Osteoblast (primary cell): ENCODE results near the gene PLA2R1. TPM values are rescaled to one million over a fixed set of nuclear protein-coding genes. Genes with fewer than 3 reads are reported as not detected.
A peak's percentile ranks its signal among the peaks of the same experiment; 100 is the strongest.

Experiments used
- DNase-seq: peaks from one replicate; pipeline ENCODE4 v3.0.0; 2011; ENCODE audit warnings: low spot score, mixed read lengths; ENCODE audit not compliant: insufficient read length; ENCODE audit errors: missing footprints
- H2AFZ ChIP-seq: 2 replicates; pipeline ENCODE4 v1.6.0; 2011; ENCODE audit warnings: mild to moderate bottlenecking, low read length
- H3K27ac ChIP-seq: 2 replicates; pipeline ENCODE4 v1.5.1; 2011; ENCODE audit warnings: mild to moderate bottlenecking, low read depth, low read length, moderate library complexity
- H3K27me3 ChIP-seq: 2 replicates; pipeline ENCODE4 v1.6.0; 2012; ENCODE audit warnings: mild to moderate bottlenecking, control low read depth, inconsistent platforms, low read length, moderate library complexity; ENCODE audit not compliant: insufficient read depth
- H3K36me3 ChIP-seq: 2 replicates; pipeline ENCODE4 v1.5.1; 2011; ENCODE audit warnings: mild to moderate bottlenecking, low read length, control low read depth, moderate library complexity; ENCODE audit not compliant: insufficient read depth
- H3K4me1 ChIP-seq: 2 replicates; pipeline ENCODE4 v1.5.1; 2011; ENCODE audit warnings: mild to moderate bottlenecking, low read length, control low read depth, moderate library complexity; ENCODE audit not compliant: insufficient read depth
- H3K4me2 ChIP-seq: 2 replicates; pipeline ENCODE4 v1.6.0; 2011; ENCODE audit warnings: mild to moderate bottlenecking, low read length; ENCODE audit not compliant: insufficient read depth
- H3K4me3 ChIP-seq: fragments of 200-600 bp; sonication (generic); 3 replicates; pipeline ENCODE4 v1.5.1; 2012; ENCODE audit warnings: mild to moderate bottlenecking, low read length, inconsistent platforms; ENCODE audit not compliant: insufficient read depth
- H3K79me2 ChIP-seq: 2 replicates; pipeline ENCODE4 v1.6.0; 2012; ENCODE audit warnings: mild to moderate bottlenecking, low read length, control low read depth, inconsistent platforms; ENCODE audit not compliant: insufficient read depth
- H3K9me3 ChIP-seq: 2 replicates; pipeline ENCODE4 v1.5.1; 2011; ENCODE audit warnings: low read depth, low read length, control low read depth
- H4K20me1 ChIP-seq: 2 replicates; pipeline ENCODE4 v1.6.0; 2012; ENCODE audit warnings: mild to moderate bottlenecking, low read length, control low read depth; ENCODE audit not compliant: insufficient read depth
- total RNA-seq: library from RNA; depleted of rRNA; stranded (reverse); fragments of >200 nt; gene quantifications from 2 replicates; pipeline ENCODE4 v1.2.3, GENCODE V29; 2012
- TF ChIP-seq, protein P1 (sequence below): IDR thresholded peaks from 2 replicates; pipeline ENCODE4 v1.5.1; 2011; ENCODE audit warnings: mild to moderate bottlenecking, low read depth, low read length, moderate library complexity; ENCODE audit errors: extremely low read depth

Gene PLA2R1
- total RNA-seq, 1 donor: 19.9 TPM

DNA sequence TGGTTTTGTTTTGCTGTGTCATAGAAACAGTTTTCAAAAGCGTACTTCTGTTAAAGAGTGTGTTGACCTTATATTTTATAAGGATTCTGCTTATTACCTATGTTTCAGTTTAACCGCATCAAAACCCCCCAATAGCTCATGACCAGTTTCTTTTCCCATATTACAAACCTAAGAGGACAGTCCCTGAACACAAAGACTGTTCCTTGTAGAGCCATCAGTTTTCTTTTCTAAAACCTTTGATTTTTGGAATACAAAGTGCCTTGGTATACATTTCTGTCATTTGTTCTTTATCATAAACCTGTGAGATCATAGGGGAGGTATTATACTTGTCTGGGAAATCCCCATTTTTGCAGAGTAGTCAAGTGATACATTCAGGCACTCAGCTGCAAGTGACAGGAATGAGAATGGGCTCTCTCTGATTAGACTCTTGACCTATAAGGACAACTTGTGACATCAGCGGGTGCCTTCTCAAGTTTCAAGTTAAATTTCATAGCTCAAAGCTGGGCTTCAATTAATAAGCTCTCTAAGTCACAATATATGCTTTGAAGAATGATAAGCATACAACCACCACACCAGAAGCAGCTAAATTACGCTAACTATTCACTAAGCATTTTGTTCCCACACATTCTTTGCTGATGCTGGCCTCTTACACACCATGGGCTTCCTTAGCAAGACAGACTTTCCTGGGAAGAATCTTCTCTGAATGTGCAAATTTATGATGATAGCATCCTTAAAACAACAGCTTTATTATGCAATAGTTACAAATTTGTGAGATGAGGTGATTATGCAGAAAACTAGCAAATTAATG is 167.0 kb downstream of the PLA2R1 start:
- Histone ChIP-seq H3K79me2 (no peaks in the 10 kb centered on the region), H3K4me3 (no peak overlapping the region), H3K4me1 (no peaks in the 10 kb centered on the region), H4K20me1 (no peaks in the 10 kb centered on the region), H3K27me3 (peaks cover 43% of the 10 kb centered on the region), H3K36me3 (no peaks in the 10 kb centered on the region), H3K4me2 (no peak overlapping the region), H3K27ac (no peak overlapping the region), H3K9me3 (no peaks in the 10 kb centered on the region), H2AFZ (no peak overlapping the region)
- DNase-seq: peak; percentile 81
- TF ChIP-seq, protein P1, sequence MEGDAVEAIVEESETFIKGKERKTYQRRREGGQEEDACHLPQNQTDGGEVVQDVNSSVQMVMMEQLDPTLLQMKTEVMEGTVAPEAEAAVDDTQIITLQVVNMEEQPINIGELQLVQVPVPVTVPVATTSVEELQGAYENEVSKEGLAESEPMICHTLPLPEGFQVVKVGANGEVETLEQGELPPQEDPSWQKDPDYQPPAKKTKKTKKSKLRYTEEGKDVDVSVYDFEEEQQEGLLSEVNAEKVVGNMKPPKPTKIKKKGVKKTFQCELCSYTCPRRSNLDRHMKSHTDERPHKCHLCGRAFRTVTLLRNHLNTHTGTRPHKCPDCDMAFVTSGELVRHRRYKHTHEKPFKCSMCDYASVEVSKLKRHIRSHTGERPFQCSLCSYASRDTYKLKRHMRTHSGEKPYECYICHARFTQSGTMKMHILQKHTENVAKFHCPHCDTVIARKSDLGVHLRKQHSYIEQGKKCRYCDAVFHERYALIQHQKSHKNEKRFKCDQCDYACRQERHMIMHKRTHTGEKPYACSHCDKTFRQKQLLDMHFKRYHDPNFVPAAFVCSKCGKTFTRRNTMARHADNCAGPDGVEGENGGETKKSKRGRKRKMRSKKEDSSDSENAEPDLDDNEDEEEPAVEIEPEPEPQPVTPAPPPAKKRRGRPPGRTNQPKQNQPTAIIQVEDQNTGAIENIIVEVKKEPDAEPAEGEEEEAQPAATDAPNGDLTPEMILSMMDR: no peak

DNA sequence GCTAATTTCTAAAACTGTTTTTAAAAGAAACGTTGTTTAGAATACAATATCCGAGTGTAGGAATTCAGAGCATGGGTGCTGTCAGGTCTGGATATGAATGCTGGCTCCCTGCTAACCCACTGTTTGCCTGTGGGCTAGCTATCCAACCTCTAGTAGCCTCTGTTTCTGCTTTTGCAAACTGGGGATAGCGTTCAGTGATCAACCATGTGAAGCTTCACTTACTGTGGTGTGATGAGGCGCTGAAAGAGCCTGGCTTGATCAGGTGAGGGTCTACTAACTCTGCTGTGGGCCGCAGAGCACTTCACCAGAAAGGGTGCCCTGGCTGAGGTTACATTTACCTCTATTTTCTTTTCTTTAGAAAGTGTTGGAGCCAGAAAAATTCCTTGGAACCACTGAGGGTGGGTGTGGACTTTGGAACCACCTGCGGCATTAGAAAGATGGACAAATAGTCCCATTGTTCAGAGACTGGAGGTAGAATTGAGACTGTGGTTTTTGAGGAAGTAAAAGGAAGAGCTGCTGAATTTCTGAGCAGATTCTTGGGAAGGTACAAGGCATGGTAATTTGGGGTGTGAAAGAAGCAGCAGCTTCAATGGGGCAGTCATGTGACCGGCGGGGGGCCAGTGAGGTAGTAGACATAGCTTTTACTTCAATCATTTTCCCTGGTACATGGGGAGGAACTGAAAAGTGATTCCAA is 168.1 kb downstream of the PLA2R1 start:
- Histone ChIP-seq H3K4me1 (no peaks in the 10 kb centered on the region), H3K4me3 (no peak overlapping the region), H4K20me1 (no peaks in the 10 kb centered on the region), H3K27ac (no peak overlapping the region), H2AFZ (no peak overlapping the region), H3K36me3 (no peaks in the 10 kb centered on the region), H3K79me2 (no peaks in the 10 kb centered on the region), H3K27me3 (peaks cover 43% of the 10 kb centered on the region), H3K9me3 (no peaks in the 10 kb centered on the region), H3K4me2 (no peak overlapping the region)
- no peak for DNase-seq
- TF ChIP-seq, protein P1: no peak

DNA sequence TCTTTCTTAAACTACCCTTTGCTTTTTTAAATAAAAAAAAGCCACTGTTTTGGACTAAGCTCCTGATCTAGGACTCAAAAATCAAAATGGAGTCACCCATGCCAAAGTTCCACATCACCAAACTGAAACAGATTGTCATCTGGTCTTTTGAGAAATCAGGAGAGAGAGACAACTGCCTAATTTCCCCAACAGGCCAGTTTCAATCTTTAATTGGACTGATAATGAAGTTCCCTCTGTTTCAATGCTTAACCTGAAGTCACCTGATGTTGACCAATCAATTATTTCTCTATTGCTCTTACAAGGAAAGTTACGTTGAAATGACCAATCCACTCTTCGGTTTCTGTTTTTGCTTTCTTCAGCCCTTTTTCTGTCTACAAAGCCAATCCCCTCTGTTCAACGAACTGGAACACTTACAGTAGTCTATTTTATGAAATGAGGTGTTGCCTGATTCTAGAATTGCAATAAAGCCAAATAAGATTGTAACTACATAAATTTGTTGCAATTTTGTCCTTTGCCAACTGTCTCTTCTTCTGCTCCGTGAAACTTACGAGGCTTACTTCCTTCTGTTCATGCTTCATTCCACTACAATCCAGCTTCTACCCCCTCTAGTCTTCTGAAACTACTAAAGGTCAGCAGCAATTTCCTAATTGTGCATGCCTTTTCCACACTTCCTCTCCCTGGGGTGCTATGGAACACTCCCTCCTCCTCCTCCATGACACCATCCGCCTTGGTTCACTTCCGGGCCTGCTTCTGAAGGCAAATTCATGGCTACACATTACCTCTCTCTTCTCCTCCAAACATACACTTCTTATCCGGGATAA is 169.2 kb downstream of the PLA2R1 start:
- Histone ChIP-seq H3K4me1 (no peaks in the 10 kb centered on the region), H2AFZ (no peak overlapping the region), H3K27me3 (peaks cover 37% of the 10 kb centered on the region), H3K4me3 (no peak overlapping the region), H4K20me1 (no peaks in the 10 kb centered on the region), H3K36me3 (no peaks in the 10 kb centered on the region), H3K27ac (no peak overlapping the region), H3K79me2 (no peaks in the 10 kb centered on the region), H3K9me3 (no peaks in the 10 kb centered on the region), H3K4me2 (no peak overlapping the region)
- TF ChIP-seq, protein P1: no peak
- no peak for DNase-seq
